ENCODE measurements around the gene CEP104. TPM values are rescaled to one million over a fixed set of nuclear protein-coding genes. Genes with fewer than 3 reads are reported as not detected.

The CEP104 gene
- total RNA-seq, 1 experiment from 2014 or later, result 47.7 TPM

DNA sequence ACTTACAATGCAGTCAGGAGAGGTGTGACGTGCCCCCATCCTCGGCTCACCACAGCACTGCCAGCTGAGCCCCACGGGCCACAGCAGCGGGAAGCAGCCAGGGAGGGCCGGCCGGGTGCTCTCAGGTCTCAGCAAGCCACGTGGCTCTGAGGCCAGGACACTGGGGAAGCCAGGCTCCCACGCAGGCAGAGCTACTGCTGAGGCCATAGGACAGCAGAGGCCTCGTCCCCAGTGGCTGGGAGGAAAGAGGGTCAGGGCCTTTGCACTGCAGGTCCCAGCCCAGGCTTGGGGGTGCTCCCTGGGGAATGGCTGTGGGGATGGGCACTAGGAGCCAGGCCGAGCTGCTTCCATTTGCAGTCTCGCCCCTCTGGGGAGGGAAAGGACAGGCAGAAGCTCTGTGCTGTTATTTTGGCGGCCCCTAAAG, 66.5 kb downstream of the CEP104 start:
- no TSS peak for BruUV-seq (replicated peaks)
- Histone ChIP-seq H2AFZ (no peak overlapping the region), H3K4me2 (no peak overlapping the region), H3K79me2 (ENCODE audit: low read depth) (peaks cover 41% of the 10 kb centered on the region), H3K9me3 (ENCODE audit: insufficient read depth, low read depth) (no peaks in the 10 kb centered on the region), H3K4me1 (replicated peaks; ENCODE audit: insufficient read depth) (peaks cover 12% of the 10 kb centered on the region), H3K27ac (no peak overlapping the region), H3K27me3 (ENCODE audit: insufficient read depth, low read depth) (no peaks in the 10 kb centered on the region), H3F3A (ENCODE audit: insufficient read depth, low read depth) (no peaks in the 10 kb centered on the region; the same call in 1 of the 2 replicates), H3K9me2 (ENCODE audit: insufficient read depth) (no peaks in the 10 kb centered on the region), H4K20me1 (ENCODE audit: insufficient read depth) (peaks cover 52% of the 10 kb centered on the region), H3K4me3 (no peak overlapping the region), H3K36me3 (ENCODE audit: low read depth) (peaks cover 6% of the 10 kb centered on the region)
- no peak for TF ChIP-seq CTCF (conservative IDR thresholded peaks at IDR 0.05)
- no peak for TF ChIP-seq EZH2 (IDR thresholded peaks at IDR 0.05; ENCODE audit: low read depth)
- ChIA-PET CTCF (no interaction called here), POLR2A (ENCODE audit: unreplicated experiment) (no interaction called here)
- intact Hi-C loops (cut with micrococcal nuclease; ENCODE audit: unreplicated experiment), result loop anchor here (10.0 kb wide), 1 partner anchor 114 kb away; the partner anchor contains the start of gene C1orf174
- DNase-seq, result no peak

DNA sequence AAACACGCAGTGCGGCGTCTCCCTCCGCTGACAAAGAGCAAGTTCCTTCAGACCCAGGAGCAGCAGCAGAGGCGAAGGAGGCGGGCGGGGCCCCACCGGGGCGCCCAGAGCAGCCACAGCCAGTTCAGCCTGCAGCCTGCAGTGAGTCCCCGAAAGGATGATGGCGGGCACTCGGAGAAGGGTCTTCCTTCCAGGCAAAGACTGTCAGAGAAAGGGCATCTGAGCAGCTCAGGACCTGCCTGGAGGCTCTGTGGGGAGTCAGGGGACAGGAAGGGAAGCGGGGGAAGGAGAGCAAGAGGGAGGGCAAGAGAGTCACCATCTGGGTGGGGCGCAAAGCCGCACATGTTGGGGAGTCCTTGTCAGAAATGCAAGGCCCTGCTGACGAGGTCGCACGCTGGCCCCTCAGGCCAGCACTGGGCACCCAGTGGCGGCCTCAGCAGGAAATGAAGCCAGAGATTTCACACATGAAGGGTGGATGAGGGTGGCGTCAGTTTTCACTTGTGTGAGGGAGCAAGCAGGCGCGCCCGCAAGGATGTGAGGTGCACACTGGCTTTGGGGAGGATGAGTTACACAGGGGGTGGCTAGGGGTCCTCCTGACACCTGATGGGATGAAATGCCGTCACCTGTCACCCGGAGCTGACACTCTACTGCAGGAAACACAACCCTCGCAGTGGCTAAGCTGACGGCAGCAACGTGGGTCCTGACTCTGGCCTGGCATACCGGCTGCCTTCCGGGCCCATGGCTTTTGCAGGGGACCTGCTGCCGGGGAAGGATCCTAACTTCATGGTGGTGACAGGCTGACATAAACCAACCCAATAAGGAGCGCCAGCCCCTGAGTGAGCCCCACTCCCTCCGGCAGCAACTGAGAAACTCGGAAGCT, 67.3 kb downstream of the CEP104 start:
- CTCF ChIA-PET, result no interaction called here
- no peaks in the 10 kb centered on the region; the same call in 1 of the 2 replicates for H3F3A ChIP-seq (ENCODE audit: insufficient read depth, low read depth)
- no peaks in the 10 kb centered on the region for H3K27me3 ChIP-seq (ENCODE audit: insufficient read depth, low read depth)
- TF ChIP-seq EZH2 (IDR thresholded peaks at IDR 0.05; ENCODE audit: low read depth) (no peak), CTCF (conservative IDR thresholded peaks at IDR 0.05) (no peak)
- no peaks in the 10 kb centered on the region for H3K9me2 ChIP-seq (ENCODE audit: insufficient read depth)
- intact Hi-C loops (cut with micrococcal nuclease; ENCODE audit: unreplicated experiment), result loop anchor here (10.0 kb wide), 1 partner anchor 115 kb away; the partner anchor contains the start of gene C1orf174
- peaks cover 51% of the 10 kb centered on the region for H4K20me1 ChIP-seq (ENCODE audit: insufficient read depth)
- H3K4me3 ChIP-seq, result no peak overlapping the region
- POLR2A ChIA-PET (ENCODE audit: unreplicated experiment), result no interaction called here
- H3K36me3 ChIP-seq (ENCODE audit: low read depth), result peaks cover 10% of the 10 kb centered on the region
- H2AFZ ChIP-seq, result no peak overlapping the region
- no peak overlapping the region for H3K4me2 ChIP-seq
- no TSS peak for BruUV-seq (replicated peaks)
- H3K27ac ChIP-seq, result no peak overlapping the region
- H3K79me2 ChIP-seq (ENCODE audit: low read depth), result peaks cover 33% of the 10 kb centered on the region
- no peaks in the 10 kb centered on the region for H3K9me3 ChIP-seq (ENCODE audit: insufficient read depth, low read depth)
- peaks cover 6% of the 10 kb centered on the region for H3K4me1 ChIP-seq (replicated peaks; ENCODE audit: insufficient read depth)
- DNase-seq, result no peak

GRCh38 chr1:3788756-3789420, 68.1 kb downstream of the CEP104 start:
- Histone ChIP-seq H3K27me3 (ENCODE audit: insufficient read depth, low read depth) (no peaks in the 10 kb centered on the region), H3K9me3 (ENCODE audit: insufficient read depth, low read depth) (no peaks in the 10 kb centered on the region), H3F3A (ENCODE audit: insufficient read depth, low read depth) (no peaks in the 10 kb centered on the region; the same call in 1 of the 2 replicates), H3K79me2 (ENCODE audit: low read depth) (peaks cover 25% of the 10 kb centered on the region), H2AFZ (no peak overlapping the region), H3K4me2 (no peak overlapping the region), H3K4me1 (replicated peaks; ENCODE audit: insufficient read depth) (no peaks in the 10 kb centered on the region), H3K27ac (no peak overlapping the region), H3K4me3 (no peak overlapping the region), H3K9me2 (ENCODE audit: insufficient read depth) (no peaks in the 10 kb centered on the region), H3K36me3 (ENCODE audit: low read depth) (peaks cover 10% of the 10 kb centered on the region), H4K20me1 (ENCODE audit: insufficient read depth) (peaks cover 49% of the 10 kb centered on the region)
- CTCF ChIA-PET, result no interaction called here
- no peak for DNase-seq
- TF ChIP-seq CTCF (conservative IDR thresholded peaks at IDR 0.05), result no peak
- no peak for TF ChIP-seq EZH2 (IDR thresholded peaks at IDR 0.05; ENCODE audit: low read depth)
- BruUV-seq (replicated peaks), result no TSS peak
- POLR2A ChIA-PET (ENCODE audit: unreplicated experiment), result no interaction called here
- intact Hi-C loops (cut with micrococcal nuclease; ENCODE audit: unreplicated experiment), result no loop called here

Data from PC-9 (cell line).